HEK293T (cell line): ENCODE results near the gene GATAD2A.

Experiments
- CTCF ChIA-PET: fragments of 350-600 bp; formaldehyde crosslinking; extraction: SDS; loops from one replicate; lab custom pipeline; 2021; ENCODE audit warnings: antibody characterized with exemption, inconsistent platforms; lab: Yijun Ruan, JAX
- POLR2A ChIA-PET: fragments of 350-600 bp; formaldehyde crosslinking; extraction: SDS; loops from one replicate; lab custom pipeline; 2020; ENCODE audit warnings: antibody characterized with exemption, inconsistent platforms; lab: Yijun Ruan, JAX
- DNase-seq: peaks from one replicate; pipeline ENCODE4 v3.0.0; 2012; ENCODE audit warnings: mixed read lengths; ENCODE audit errors: extremely low spot score
- ARNT ChIP-seq: fragments of 450-650 bp; IDR thresholded peaks from 2 replicates; pipeline ENCODE4 v1.6.1; 2017; ENCODE audit warnings: mild to moderate bottlenecking
- BHLHE40 ChIP-seq: fragments of 450-650 bp; IDR thresholded peaks from 2 replicates; pipeline ENCODE4 v1.6.1; 2016; ENCODE audit warnings: mild to moderate bottlenecking, moderate library complexity, borderline replicate concordance
- CTBP1 ChIP-seq: fragments of 450-650 bp; IDR thresholded peaks from 2 replicates; pipeline ENCODE4 v1.6.1; 2016; ENCODE audit warnings: borderline replicate concordance
- ELF4 ChIP-seq: fragments of 450-650 bp; IDR thresholded peaks from 2 replicates; pipeline ENCODE4 v1.6.1; 2017; ENCODE audit warnings: antibody characterized with exemption
- FOXA1 ChIP-seq: fragments of 450-650 bp; IDR thresholded peaks from 2 replicates; pipeline ENCODE4 v1.6.1; 2016; ENCODE audit warnings: mild to moderate bottlenecking
- FOXK2 ChIP-seq: fragments of 450-650 bp; IDR thresholded peaks from 2 replicates; pipeline ENCODE4 v1.6.1; 2016; ENCODE audit warnings: mild to moderate bottlenecking
- FOXM1 ChIP-seq: fragments of 450-650 bp; IDR thresholded peaks from 2 replicates; pipeline ENCODE4 v1.6.1; 2017; ENCODE audit warnings: mild to moderate bottlenecking, borderline replicate concordance
- HDGF ChIP-seq: fragments of 450-650 bp; IDR thresholded peaks from 2 replicates; pipeline ENCODE4 v1.6.1; 2017; ENCODE audit warnings: antibody characterized with exemption, borderline replicate concordance
- L3MBTL2 ChIP-seq: fragments of 450-650 bp; conservative IDR thresholded peaks from 2 replicates; pipeline ENCODE4 v1.6.1; 2016; ENCODE audit warnings: mild to moderate bottlenecking
- LEF1 ChIP-seq: fragments of 450-650 bp; IDR thresholded peaks from 2 replicates; pipeline ENCODE4 v1.6.1; 2017; ENCODE audit warnings: mild to moderate bottlenecking, borderline replicate concordance
- NFRKB ChIP-seq: fragments of 450-650 bp; IDR thresholded peaks from 2 replicates; pipeline ENCODE4 v1.6.1; 2016; ENCODE audit warnings: mild to moderate bottlenecking, moderate library complexity
- SP1 ChIP-seq: fragments of 450-650 bp; IDR thresholded peaks from 2 replicates; pipeline ENCODE4 v1.6.1; 2017
- SUZ12 ChIP-seq: fragments of 450-650 bp; IDR thresholded peaks from 2 replicates; pipeline ENCODE4 v1.6.1; 2016; ENCODE audit warnings: mild to moderate bottlenecking
- TARDBP ChIP-seq: fragments of 450-650 bp; IDR thresholded peaks from 2 replicates; pipeline ENCODE4 v1.6.1; 2016
- ZNF384 ChIP-seq: fragments of 450-650 bp; IDR thresholded peaks from 2 replicates; pipeline ENCODE4 v1.6.1; 2016
- TF ChIP-seq, protein P1 (sequence below): fragments of 450-650 bp; IDR thresholded peaks from 2 replicates; pipeline ENCODE4 v1.6.1; 2016

The GATAD2A gene

DNA sequence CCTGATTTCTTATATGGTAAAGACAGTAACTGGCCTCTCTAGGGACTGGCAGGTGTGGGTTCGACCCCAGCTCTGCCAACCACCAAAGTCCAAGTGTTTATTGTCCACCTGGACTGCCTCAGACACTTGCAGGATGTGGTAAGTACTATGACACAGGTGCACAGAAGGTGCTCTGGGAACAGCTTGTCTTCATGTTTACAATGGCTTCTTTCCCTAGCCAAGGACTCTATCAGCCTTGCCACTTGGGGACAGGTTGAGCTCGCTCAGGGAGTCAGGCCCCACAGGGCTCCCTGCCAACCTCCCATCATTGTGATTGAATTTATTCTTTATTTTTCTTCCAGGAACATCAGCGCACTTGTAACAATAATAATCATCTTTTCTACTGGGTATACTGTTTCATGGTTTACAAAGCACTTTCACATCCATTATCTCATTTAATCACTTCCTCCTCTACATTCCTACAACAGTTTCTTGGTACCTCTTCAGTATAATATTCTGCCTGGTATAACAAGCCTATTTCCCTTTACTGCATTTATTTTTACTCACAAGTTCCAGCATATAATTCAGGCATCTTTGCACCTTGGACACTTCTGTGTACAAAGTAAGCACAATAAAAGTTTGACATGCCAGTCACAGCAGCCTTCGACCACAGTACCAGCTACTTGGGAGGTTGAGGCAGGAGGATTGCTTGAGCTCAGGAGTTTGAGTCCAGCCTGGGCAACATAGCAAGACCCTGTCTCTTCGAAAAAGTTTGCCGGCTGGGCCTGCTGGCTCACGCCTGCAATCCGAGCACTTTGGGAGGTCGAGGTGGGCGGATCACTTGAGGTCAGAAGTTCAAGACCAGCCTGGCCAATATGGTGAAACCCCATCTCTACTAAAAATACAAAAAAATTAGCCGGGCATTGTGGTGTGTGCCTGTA, 24.2 kb upstream of the GATAD2A start:
- CTCF ChIA-PET = interaction anchor here (0.6 kb wide), 1 partner anchor 13 kb away, joined by 3 read pairs; no protein-coding TSS in a partner anchor
- TF ChIP-seq FOXA1 (no peak), ZNF384 (no peak), SP1 (no peak), FOXM1 (no peak), ELF4 (no peak), LEF1 (no peak), SUZ12 (no peak), NFRKB (no peak), HDGF (no peak), ARNT (no peak), CTBP1 (no peak), FOXK2 (no peak), BHLHE40 (no peak), TARDBP (no peak), L3MBTL2 (no peak)
- TF ChIP-seq, protein P1, sequence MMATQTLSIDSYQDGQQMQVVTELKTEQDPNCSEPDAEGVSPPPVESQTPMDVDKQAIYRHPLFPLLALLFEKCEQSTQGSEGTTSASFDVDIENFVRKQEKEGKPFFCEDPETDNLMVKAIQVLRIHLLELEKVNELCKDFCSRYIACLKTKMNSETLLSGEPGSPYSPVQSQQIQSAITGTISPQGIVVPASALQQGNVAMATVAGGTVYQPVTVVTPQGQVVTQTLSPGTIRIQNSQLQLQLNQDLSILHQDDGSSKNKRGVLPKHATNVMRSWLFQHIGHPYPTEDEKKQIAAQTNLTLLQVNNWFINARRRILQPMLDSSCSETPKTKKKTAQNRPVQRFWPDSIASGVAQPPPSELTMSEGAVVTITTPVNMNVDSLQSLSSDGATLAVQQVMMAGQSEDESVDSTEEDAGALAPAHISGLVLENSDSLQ = no peak
- POLR2A ChIA-PET = interaction anchor here (0.6 to 2.0 kb wide), 3 partner anchors 11 to 24 kb away, joined by 3 to 5 read pairs (median 3); partner anchors contain the start of gene GATAD2A
- no peak for DNase-seq

DNA sequence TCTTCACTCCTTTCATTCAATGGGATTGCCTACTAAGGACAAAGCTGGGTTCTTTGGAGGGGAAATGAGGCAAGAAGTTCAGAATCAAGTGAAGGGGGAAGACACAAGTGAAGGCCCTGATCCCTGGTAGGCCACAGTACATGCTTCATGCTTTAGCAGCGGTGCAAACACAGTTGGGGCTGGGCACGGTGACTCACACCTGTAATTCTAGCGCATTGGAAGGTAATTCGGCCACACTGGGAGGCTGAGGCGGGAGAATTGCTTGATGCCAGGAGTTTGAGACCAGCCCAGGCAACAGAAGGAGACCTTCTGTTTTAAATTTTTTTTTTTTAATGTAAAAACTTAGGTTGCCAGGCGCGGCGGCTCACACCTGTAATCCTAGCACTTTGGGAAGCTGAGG, 23.4 kb upstream of the GATAD2A start:
- ChIA-PET POLR2A (interaction anchor here (0.6 to 2.0 kb wide), 3 partner anchors 11 to 23 kb away, joined by 3 to 5 read pairs (median 3); partner anchors contain the start of gene GATAD2A), CTCF (no interaction called here)
- TF ChIP-seq ZNF384 (no peak), FOXM1 (no peak), L3MBTL2 (no peak), FOXA1 (no peak), ELF4 (no peak), SUZ12 (no peak), TARDBP (no peak), LEF1 (no peak), NFRKB (no peak), BHLHE40 (no peak)
- TF ChIP-seq, protein P1 = no peak
- no peak for DNase-seq

DNA sequence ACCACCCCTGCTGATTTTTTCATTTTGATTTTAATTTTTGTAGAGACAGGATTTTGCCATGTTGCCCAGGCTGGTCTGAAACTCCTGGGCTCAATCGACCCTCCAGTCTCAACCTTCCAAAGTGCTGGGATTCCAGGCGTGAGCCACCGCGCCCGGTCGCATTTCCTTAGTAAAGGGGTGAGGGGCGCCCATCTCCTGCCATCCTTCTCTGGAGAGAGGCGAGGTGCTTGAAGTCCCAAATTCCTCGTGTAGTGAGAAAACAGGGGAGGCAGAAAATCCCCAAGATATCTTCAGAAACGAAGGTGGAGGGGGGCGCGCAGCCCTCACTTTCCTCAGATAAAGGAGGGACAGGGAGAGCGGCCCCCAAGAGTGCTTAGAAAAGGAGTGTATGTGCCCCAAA, 21.0 kb upstream of the GATAD2A start:
- ChIA-PET CTCF (no interaction called here), POLR2A (interaction anchor here (1.0 to 2.1 kb wide), 4 partner anchors 10 to 20 kb away, joined by 3 to 21 read pairs (median 11); partner anchors contain the start of gene GATAD2A)
- TF ChIP-seq CTBP1 = no peak
- TF ChIP-seq ARNT = no peak
- no peak for TF ChIP-seq TARDBP
- no peak for TF ChIP-seq BHLHE40
- TF ChIP-seq ELF4 = no peak
- TF ChIP-seq FOXK2 = no peak
- no peak for TF ChIP-seq LEF1
- TF ChIP-seq SP1 = no peak
- TF ChIP-seq L3MBTL2 = no peak
- no peak for TF ChIP-seq FOXM1
- TF ChIP-seq HDGF = no peak
- no peak for TF ChIP-seq NFRKB
- no peak for TF ChIP-seq ZNF384
- TF ChIP-seq FOXA1 = no peak
- TF ChIP-seq SUZ12 = no peak
- no peak for DNase-seq

DNA sequence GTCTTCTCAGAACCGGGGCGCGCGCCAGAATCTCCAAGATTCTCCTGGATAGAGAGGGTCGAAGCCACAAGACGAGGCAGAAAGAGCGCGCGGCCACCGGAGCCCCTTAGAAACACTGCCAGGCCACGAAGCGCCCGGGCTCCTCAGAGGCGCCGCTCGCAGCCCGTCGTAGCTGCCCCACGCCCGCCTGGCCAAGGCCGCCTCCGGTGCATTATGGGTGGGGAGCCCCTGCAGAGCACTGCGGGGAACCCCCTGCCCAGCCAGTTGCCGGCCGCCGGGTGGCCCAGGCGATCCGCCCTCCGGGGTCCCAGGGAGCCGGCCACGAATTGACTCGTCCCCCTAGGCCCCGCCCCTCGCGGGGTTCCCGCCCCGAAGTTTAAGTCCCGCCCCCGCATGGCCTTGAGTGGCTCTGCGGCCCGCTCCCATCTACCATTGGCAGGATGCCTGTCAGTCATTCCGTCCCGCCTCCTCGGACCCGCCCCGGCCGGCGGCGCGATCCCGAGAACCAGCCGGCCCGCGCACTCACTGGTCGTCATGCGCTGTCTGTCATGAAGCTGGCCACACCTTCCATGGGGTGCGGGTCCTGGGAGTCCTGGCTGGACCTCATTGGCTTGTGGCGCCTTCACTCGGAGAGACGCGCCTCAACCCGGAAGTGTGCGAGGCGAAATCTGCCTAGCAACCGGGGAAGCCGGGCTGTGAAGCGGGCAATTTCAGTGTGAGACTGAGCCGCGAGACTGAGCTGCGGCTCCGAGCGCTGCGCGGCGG, 20.2 kb upstream of the GATAD2A start:
- ChIA-PET CTCF (interaction anchor here (0.6 kb wide), 1 partner anchor 22 kb away, joined by 3 read pairs; no protein-coding TSS in a partner anchor), POLR2A (interaction anchor here (0.6 to 2.1 kb wide), 8 partner anchors 11 to 131 kb away, joined by 3 to 21 read pairs (median 6); partner anchors contain the start of genes GATAD2A and NDUFA13)
- DNase-seq = peak; percentile 96
- TF ChIP-seq, protein P1 = peak; percentile 100
- no peak for TF ChIP-seq ZNF384
- TF ChIP-seq ELF4 = peak; percentile 99
- TF ChIP-seq ARNT = no peak
- no peak for TF ChIP-seq FOXK2
- TF ChIP-seq TARDBP = no peak
- TF ChIP-seq LEF1 = no peak
- peak; percentile 95 for TF ChIP-seq SP1
- no peak for TF ChIP-seq FOXM1
- TF ChIP-seq SUZ12 = no peak
- TF ChIP-seq NFRKB = no peak
- no peak for TF ChIP-seq CTBP1
- peak; percentile 95 for TF ChIP-seq L3MBTL2
- no peak for TF ChIP-seq BHLHE40
- TF ChIP-seq HDGF = no peak
- TF ChIP-seq FOXA1 = no peak
